ENCODE measurements around the gene FOSL1.

FOSL1 gene

GRCh38 chr11:65941720-65942310 is 41.6 kb upstream of the FOSL1 start:
- Histone ChIP-seq H3K4me3 (ENCODE audit: low read depth, low read length) (no peak overlapping the region), H3K4me2 (ENCODE audit: low read length) (no peak overlapping the region), H3K27me3 (ENCODE audit: control insufficient read depth, insufficient read depth, low read length) (no peaks in the 10 kb centered on the region), H2AFZ (no peak overlapping the region), H3K9me3 (ENCODE audit: control insufficient read depth, low read length) (no peaks in the 10 kb centered on the region), H3K9ac (no peak overlapping the region), H3K4me1 (no peaks in the 10 kb centered on the region), H3K27ac (no peak overlapping the region), H3K36me3 (ENCODE audit: control insufficient read depth, insufficient read depth, low read length) (no peaks in the 10 kb centered on the region), H3K79me2 (no peaks in the 10 kb centered on the region)
- TF ChIP-seq, protein P1, sequence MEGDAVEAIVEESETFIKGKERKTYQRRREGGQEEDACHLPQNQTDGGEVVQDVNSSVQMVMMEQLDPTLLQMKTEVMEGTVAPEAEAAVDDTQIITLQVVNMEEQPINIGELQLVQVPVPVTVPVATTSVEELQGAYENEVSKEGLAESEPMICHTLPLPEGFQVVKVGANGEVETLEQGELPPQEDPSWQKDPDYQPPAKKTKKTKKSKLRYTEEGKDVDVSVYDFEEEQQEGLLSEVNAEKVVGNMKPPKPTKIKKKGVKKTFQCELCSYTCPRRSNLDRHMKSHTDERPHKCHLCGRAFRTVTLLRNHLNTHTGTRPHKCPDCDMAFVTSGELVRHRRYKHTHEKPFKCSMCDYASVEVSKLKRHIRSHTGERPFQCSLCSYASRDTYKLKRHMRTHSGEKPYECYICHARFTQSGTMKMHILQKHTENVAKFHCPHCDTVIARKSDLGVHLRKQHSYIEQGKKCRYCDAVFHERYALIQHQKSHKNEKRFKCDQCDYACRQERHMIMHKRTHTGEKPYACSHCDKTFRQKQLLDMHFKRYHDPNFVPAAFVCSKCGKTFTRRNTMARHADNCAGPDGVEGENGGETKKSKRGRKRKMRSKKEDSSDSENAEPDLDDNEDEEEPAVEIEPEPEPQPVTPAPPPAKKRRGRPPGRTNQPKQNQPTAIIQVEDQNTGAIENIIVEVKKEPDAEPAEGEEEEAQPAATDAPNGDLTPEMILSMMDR (IDR thresholded peaks at IDR 0.05): no peak

DNA sequence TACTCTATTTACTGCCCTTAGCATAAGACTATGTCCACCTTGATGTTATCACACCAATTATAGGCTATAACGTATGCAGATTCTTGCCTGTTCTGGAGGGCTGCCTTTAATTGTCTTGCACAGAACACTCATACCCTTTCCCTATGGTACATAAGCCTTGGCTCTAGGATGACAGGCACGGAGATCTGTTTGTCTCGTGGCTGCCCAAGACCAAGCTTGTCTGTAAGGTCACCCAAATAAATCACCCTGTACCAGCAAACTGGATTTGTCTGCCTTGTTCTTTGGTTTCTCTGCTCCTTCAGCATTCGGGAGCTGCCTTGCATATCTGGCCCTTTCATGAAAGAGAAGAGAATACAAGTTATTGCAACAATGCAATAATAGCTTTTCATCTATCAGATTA is 37.6 kb upstream of the FOSL1 start:
- no peak overlapping the region for H3K4me3 ChIP-seq (ENCODE audit: low read depth, low read length)

GRCh38 chr11:65934014-65934413 is 33.8 kb upstream of the FOSL1 start:
- H3K27ac ChIP-seq: no peak overlapping the region
- TF ChIP-seq, protein P1 (IDR thresholded peaks at IDR 0.05): no peak

More for the DNA sequence above, 37.6 kb upstream of the FOSL1 start:
- H3K9me3 ChIP-seq (ENCODE audit: control insufficient read depth, low read length): no peaks in the 10 kb centered on the region
- no peaks in the 10 kb centered on the region for H3K79me2 ChIP-seq
- H3K27ac ChIP-seq: no peak overlapping the region
- no peak overlapping the region for H3K9ac ChIP-seq
- H3K4me2 ChIP-seq (ENCODE audit: low read length): no peak overlapping the region
- no peaks in the 10 kb centered on the region for H3K27me3 ChIP-seq (ENCODE audit: control insufficient read depth, insufficient read depth, low read length)
- TF ChIP-seq, protein P1 (IDR thresholded peaks at IDR 0.05): no peak
- no peak overlapping the region for H2AFZ ChIP-seq
- no peaks in the 10 kb centered on the region for H3K4me1 ChIP-seq
- no peaks in the 10 kb centered on the region for H3K36me3 ChIP-seq (ENCODE audit: control insufficient read depth, insufficient read depth, low read length)

GRCh38 chr11:65932558-65932919 is 32.4 kb upstream of the FOSL1 start:
- H3K4me2 ChIP-seq (ENCODE audit: low read length): no peak overlapping the region
- H3K4me1 ChIP-seq: no peaks in the 10 kb centered on the region

More at GRCh38 chr11:65934014-65934413, 33.8 kb upstream of the FOSL1 start:
- Histone ChIP-seq H3K36me3 (ENCODE audit: control insufficient read depth, insufficient read depth, low read length) (no peaks in the 10 kb centered on the region), H2AFZ (no peak overlapping the region), H3K4me2 (ENCODE audit: low read length) (no peak overlapping the region), H3K27me3 (ENCODE audit: control insufficient read depth, insufficient read depth, low read length) (no peaks in the 10 kb centered on the region), H3K79me2 (no peaks in the 10 kb centered on the region), H3K9me3 (ENCODE audit: control insufficient read depth, low read length) (no peaks in the 10 kb centered on the region), H3K4me3 (ENCODE audit: low read depth, low read length) (no peak overlapping the region), H3K4me1 (no peaks in the 10 kb centered on the region), H3K9ac (no peak overlapping the region)

More at GRCh38 chr11:65932558-65932919, 32.4 kb upstream of the FOSL1 start:
- Histone ChIP-seq H2AFZ (no peak overlapping the region), H3K4me3 (ENCODE audit: low read depth, low read length) (no peak overlapping the region), H3K27ac (no peak overlapping the region), H3K79me2 (no peaks in the 10 kb centered on the region), H3K9me3 (ENCODE audit: control insufficient read depth, low read length) (no peaks in the 10 kb centered on the region), H3K27me3 (ENCODE audit: control insufficient read depth, insufficient read depth, low read length) (no peaks in the 10 kb centered on the region), H3K9ac (no peak overlapping the region), H3K36me3 (ENCODE audit: control insufficient read depth, insufficient read depth, low read length) (no peaks in the 10 kb centered on the region)
- TF ChIP-seq, protein P1 (IDR thresholded peaks at IDR 0.05): no peak
